Upper lobe of left lung (tissue), 6 donors: Measurements from ENCODE around the gene MNAT1. TPM values are rescaled to one million over a fixed set of nuclear protein-coding genes. Genes with fewer than 3 reads are reported as not detected.
A peak's percentile ranks its signal among the peaks of the same experiment; 100 is the strongest.

Experiments used
- ATAC-seq, 2 donors: fragments of 200-7000 bp; cut with Tn5 transposase; one replicate each; pipeline ENCODE4 v1.9.1; 2022; ENCODE audit warnings: mild to moderate bottlenecking in 2 of 2, moderate library complexity in 2 of 2; ENCODE audit not compliant: low FRiP score in 2 of 2
- DNase-seq, 2 donors: peaks; one replicate each; pipeline ENCODE4 v3.0.0-alpha.2; 2019 to 2020
- H3K27ac ChIP-seq, 4 donors: fragments of 200-600 bp; sonication (generic); one replicate each; pipeline ENCODE4 v1.5.1; 2016 to 2019
- H3K27me3 ChIP-seq, 4 donors: fragments of 200-600 bp; sonication (generic); one replicate each; pipeline ENCODE4 v1.5.1; 2017 to 2019
- H3K36me3 ChIP-seq, 4 donors: fragments of 200-600 bp; sonication (generic); one replicate each; pipeline ENCODE4 v1.5.1; 2016 to 2019
- H3K4me1 ChIP-seq, 4 donors: fragments of 200-600 bp; sonication (generic); one replicate each; pipeline ENCODE4 v1.5.1; 2018 to 2019
- H3K4me3 ChIP-seq, 4 donors: fragments of 200-600 bp; sonication (generic); one replicate each; pipeline ENCODE4 v1.5.1; 2017 to 2019; ENCODE audit warnings: mild to moderate bottlenecking in 2 of 4, moderate library complexity in 1 of 4
- H3K9me3 ChIP-seq, 4 donors: fragments of 200-600 bp; sonication (generic); one replicate each; pipeline ENCODE4 v1.5.1; 2018 to 2019
- CTCF ChIP-seq, 6 experiments: fragments of 450-650 bp in 4 of 6; fragments of 200-600 bp in 2 of 6; sonication (generic) in 2 of 6; IDR thresholded peaks; one replicate each; pipeline ENCODE4 v1.5.1; 2016 to 2019; ENCODE audit warnings: antibody characterized with exemption in 6 of 6
- EP300 ChIP-seq, 4 donors: sonication (generic); formaldehyde crosslinking; IDR thresholded peaks; one replicate each; pipeline ENCODE4 v1.5.1; 2017; ENCODE audit warnings: antibody characterized with exemption in 4 of 4, control low read depth in 2 of 4
- POLR2A ChIP-seq, 4 donors: fragments of 450-650 bp; IDR thresholded peaks; one replicate each; pipeline ENCODE4 v1.5.1; 2016 to 2017; ENCODE audit warnings: antibody characterized with exemption in 4 of 4, mild to moderate bottlenecking in 2 of 4
- POLR2AphosphoS5 ChIP-seq, 2 donors: sonication (generic); formaldehyde crosslinking; IDR thresholded peaks; one replicate each; pipeline ENCODE4 v1.5.1; 2017; ENCODE audit warnings: antibody characterized with exemption in 2 of 2
- WGBS, 2 donors: methylation state at CpG; one replicate each; pipeline ENCODE4 v1.1.5; 2017 to 2018; 5-methylcytosine and 5-hydroxymethylcytosine counted together
- total RNA-seq, 6 donors: library from RNA; depleted of rRNA in 4 of 6; stranded (reverse); fragments of >200 nt in 4 of 6; gene quantifications; one replicate each; pipeline versions ENCODE4 v1.1.0 to v1.2.1, GENCODE V29; 2016 to 2021
- donor health status: DM: no; HTN: no; CAD: no; lungs with moderate emphysema.
- donor health status: DM: no; HTN: yes; CAD: no; lungs with severe emphysema.

The MNAT1 gene
- total RNA-seq, 6 donors from 2014 or later: 15.3 to 66.0 (median 19.9) TPM

- peak; percentile 65 to 77 for ATAC-seq
- Histone ChIP-seq H3K27ac (no peak overlapping the region), H3K9me3 (no peaks in the 10 kb centered on the region), H3K4me1 (peaks cover 4 to 18% (median 11%) of the 10 kb centered on the region in 4 donors), H3K36me3 (no peaks in the 10 kb centered on the region), H3K4me3 (no peak overlapping the region), H3K27me3 (no peaks in the 10 kb centered on the region)
- 37 to 41% methylated on average over 2 of the region's 2 CpGs for WGBS, 2 donors
- TF ChIP-seq POLR2AphosphoS5 (IDR thresholded peaks at IDR 0.05): peak in 1 of 2 donors; percentile 55
- TF ChIP-seq CTCF (IDR thresholded peaks at IDR 0.05): no peak
- TF ChIP-seq EP300 (IDR thresholded peaks at IDR 0.05): peak in 1 of 4 donors; percentile 42
- no peak for TF ChIP-seq POLR2A (IDR thresholded peaks at IDR 0.05)
- DNase-seq: peak in 1 of 2 donors; percentile 83
Measured at GRCh38 chr14:60862283-60862682, 127.7 kb downstream of the MNAT1 start.

- no peak overlapping the region for H3K27ac ChIP-seq
- H3K9me3 ChIP-seq: no peaks in the 10 kb centered on the region
- ATAC-seq (no peak), DNase-seq (no peak)
- peaks cover 4 to 18% (median 11%) of the 10 kb centered on the region in 4 donors for H3K4me1 ChIP-seq
- no peaks in the 10 kb centered on the region for H3K36me3 ChIP-seq
- no peaks in the 10 kb centered on the region for H3K27me3 ChIP-seq
- no peak for TF ChIP-seq EP300 (IDR thresholded peaks at IDR 0.05)
- TF ChIP-seq CTCF (IDR thresholded peaks at IDR 0.05): no peak
- no peak for TF ChIP-seq POLR2A (IDR thresholded peaks at IDR 0.05)
- no peak for TF ChIP-seq POLR2AphosphoS5 (IDR thresholded peaks at IDR 0.05)
- no peak overlapping the region for H3K4me3 ChIP-seq
- WGBS, 2 donors: 80 to 87% methylated on average over 2 of the region's 2 CpGs
Measured at GRCh38 chr14:60863249-60863648, 128.7 kb downstream of the MNAT1 start.

- Histone ChIP-seq H3K27me3 (no peaks in the 10 kb centered on the region), H3K4me1 (peaks cover 4 to 18% (median 11%) of the 10 kb centered on the region in 4 donors), H3K36me3 (no peaks in the 10 kb centered on the region), H3K4me3 (no peak overlapping the region), H3K9me3 (no peaks in the 10 kb centered on the region), H3K27ac (no peak overlapping the region)
- ATAC-seq: no peak
- WGBS, 2 donors: 88 to 94% methylated on average over 4 of the region's 4 CpGs
- TF ChIP-seq POLR2A (IDR thresholded peaks at IDR 0.05) (no peak), POLR2AphosphoS5 (IDR thresholded peaks at IDR 0.05) (no peak), CTCF (IDR thresholded peaks at IDR 0.05) (no peak), EP300 (IDR thresholded peaks at IDR 0.05) (no peak)
- DNase-seq: no peak
Measured at GRCh38 chr14:60865378-60866127, 131.0 kb downstream of the MNAT1 start.

DNA sequence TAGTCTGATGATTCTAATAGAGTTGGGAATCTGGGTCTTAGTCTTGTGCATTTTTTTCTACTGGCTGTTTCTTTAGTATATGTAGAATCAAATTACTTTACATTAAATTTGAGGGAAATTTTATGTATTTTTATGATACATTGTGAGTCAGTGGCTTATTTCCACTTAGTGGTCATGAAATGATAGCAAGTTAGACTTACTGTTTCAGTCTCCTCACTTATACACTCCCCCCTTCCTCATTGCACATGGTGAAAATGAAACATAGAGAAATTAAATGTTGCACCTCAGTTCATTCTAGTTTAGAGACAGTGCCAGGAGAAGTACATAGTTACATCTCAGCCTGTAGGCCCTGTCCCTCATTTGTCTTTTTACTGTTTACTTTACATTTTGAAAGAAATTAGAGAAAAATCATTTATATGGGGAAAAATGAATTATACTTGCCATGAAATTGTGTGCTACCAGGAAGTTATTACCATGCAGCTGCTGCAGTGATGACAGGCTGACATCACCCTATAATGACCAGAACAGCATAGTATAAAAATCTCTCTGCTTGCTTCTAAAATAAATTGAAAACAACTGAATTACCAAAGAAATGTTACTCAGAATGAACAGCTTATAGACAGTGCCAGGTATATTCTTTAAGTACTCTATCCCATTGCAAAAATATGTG, 133.1 kb downstream of the MNAT1 start:
- TF ChIP-seq EP300 (IDR thresholded peaks at IDR 0.05): no peak
- TF ChIP-seq POLR2AphosphoS5 (IDR thresholded peaks at IDR 0.05): no peak
- no peak for TF ChIP-seq POLR2A (IDR thresholded peaks at IDR 0.05)
- TF ChIP-seq CTCF (IDR thresholded peaks at IDR 0.05): no peak
- H3K36me3 ChIP-seq: no peaks in the 10 kb centered on the region
- H3K9me3 ChIP-seq: no peaks in the 10 kb centered on the region
- no peak for DNase-seq
- ATAC-seq: no peak
- no peak overlapping the region for H3K4me3 ChIP-seq
- no peak overlapping the region for H3K27ac ChIP-seq
- peaks cover 0 to 4% (median 2%) of the 10 kb centered on the region in 4 donors for H3K4me1 ChIP-seq
- no peaks in the 10 kb centered on the region for H3K27me3 ChIP-seq
